Raji (cell line): Measurements from ENCODE around the gene GPR63.

Experiments
- POLR2A ChIP-seq: IDR thresholded peaks from 2 replicates; pipeline ENCODE4 v1.6.1; 2011; ENCODE audit warnings: low read depth, low read length, control low read depth; ENCODE audit not compliant: insufficient read depth

GPR63 gene

DNA sequence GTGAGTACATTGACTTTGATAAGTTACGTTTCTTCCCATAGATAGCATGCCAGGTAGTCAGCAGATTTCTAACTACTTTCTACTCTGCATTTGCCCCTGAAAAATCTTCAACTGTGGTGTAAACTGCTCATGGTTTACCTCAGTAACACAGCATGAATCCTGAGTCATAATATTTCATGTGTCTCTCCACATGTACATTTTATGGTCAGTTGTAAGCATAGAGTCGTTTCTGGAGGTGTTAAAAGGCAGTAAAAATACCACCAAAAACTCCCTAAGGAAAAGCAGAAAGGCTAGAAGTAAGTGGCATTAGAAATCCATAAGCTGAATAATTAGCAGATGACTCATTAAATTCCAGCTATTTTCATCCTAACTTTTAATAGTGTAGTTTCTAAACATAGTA, 4.1 kb upstream of the GPR63 start:
- TF ChIP-seq POLR2A: no peak

- TF ChIP-seq POLR2A: no peak
Measured at GRCh38 chr6:96836631-96837080, 621 bp downstream of the GPR63 start.

DNA sequence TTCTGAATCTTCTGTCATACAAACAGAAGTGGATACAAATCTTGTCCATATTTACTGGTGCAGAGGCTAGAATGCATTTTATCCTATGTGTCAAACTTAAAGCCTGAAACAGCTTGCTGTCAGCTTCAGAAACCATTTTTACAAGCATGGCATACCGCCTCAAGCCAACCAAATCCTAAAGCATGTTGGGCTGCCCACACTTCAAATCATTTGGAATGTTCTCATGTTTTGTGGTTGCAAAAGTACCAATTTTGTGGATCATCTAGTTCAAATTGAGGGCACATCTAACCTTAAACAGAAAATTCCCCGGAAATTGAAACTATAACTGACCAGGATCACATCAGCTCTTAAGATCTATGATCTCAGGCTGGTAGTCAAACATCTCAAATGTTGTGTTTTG, 3.2 kb downstream of the GPR63 start:
- TF ChIP-seq POLR2A: no peak

DNA sequence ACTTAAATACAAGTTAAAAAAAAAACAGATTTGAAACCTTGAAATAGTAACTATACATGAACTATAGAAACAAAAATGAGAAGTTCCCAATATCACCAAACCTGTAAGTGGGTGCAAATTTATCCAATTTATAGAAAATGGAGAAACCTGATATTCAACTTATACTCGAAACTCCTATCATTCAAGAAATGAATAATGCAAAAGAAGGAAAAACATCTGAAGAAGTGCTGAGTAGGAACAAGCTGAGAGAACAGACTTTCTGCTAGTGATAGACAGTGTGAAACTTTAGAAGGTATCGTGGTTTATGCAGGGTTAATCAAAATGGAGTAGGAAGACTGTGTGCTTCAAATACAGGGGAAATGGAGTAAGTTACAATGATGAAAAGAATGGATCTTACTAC, 4.5 kb downstream of the GPR63 start:
- no peak for TF ChIP-seq POLR2A

DNA sequence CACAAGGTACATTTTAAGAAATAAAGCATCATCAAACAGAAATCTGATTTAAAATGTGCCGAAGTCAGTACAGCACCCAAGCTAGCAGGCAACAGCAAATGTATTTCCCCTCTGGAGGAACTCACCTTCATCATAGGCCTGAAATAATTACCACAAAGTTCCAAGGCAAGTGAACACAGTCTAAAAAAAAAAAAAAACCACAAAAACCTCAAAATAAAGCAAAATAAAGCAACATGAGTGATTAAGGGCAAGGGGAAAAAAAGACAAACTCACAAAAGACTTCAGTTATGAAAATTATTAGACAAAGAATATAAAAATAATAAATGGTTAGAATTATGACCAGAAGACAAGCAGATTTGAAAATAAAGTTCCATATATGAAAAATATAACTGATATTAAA, 10.4 kb downstream of the GPR63 start:
- no peak for TF ChIP-seq POLR2A

GRCh38 chr6:96823743-96824142, 13.5 kb downstream of the GPR63 start:
- TF ChIP-seq POLR2A: no peak

DNA sequence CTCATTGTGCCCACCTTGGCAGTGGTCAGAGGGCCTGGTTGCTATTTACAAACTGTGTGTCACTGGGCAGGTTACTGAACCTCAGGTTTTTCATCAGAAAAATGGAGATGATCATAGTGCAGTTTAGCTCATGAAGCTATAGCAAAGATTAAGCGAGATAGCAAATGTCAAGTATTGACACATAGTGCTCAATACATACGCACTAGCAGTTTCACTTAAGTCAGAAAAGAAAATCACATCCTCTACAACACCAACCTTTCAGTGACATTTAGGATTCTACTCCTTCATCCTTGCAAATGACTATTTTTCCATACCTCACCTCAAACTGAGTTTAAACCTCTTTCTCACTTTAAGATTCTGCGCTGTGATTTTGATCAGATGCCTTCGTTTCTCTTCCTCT, 16.2 kb downstream of the GPR63 start:
- TF ChIP-seq POLR2A: no peak

GRCh38 chr6:96816301-96816817, 20.9 kb downstream of the GPR63 start:
- no peak for TF ChIP-seq POLR2A

GRCh38 chr6:96814625-96815024, 22.7 kb downstream of the GPR63 start:
- TF ChIP-seq POLR2A: no peak

DNA sequence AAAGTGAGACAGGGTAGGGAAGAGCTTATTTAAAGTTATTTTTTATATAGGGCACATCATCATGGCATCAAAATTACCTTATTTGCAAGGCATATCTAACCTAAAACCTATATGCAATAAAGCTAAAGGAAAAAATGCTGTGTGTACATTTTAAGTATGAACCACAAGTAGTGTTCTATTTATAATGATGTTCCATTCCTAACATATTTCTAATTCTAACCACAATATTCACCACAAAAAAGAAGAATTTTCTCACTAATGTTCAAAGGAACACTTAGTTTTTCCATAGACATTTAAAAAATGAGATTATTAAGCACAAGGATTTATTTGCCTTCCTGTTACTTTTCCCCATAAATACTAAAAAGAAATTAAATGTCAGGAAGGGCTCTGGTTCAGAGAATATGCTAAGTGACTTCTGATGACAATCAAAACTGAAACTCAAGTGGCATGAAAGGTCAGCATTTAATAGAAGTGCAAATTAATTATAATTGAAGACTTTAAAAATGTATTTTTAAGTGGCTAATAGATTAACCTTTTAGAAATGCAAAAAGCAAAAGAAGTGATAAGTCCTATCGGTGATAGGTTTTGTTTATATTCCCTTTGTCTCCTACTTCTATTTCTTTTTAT, 25.1 kb downstream of the GPR63 start:
- no peak for TF ChIP-seq POLR2A

GRCh38 chr6:96811670-96812069, 25.6 kb downstream of the GPR63 start:
- TF ChIP-seq POLR2A: no peak

DNA sequence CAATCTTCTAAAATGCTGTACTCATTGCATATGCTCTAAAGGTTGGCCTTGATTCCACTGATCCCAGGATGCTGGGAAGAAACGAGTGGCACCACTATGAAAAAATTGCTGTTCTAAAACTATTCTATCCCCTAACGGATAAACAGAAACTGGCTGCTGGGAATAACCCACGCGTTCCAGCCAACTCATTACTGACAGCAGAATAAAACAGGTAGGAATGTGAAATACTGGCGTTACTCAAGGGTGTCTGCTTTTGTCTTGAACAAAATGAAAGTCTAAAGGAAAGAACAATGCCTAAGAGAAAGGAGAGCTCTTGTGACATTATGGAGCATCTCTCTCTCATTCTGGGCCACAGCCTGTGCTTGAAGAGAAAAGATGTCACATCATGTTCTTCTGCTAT, 26.1 kb downstream of the GPR63 start:
- TF ChIP-seq POLR2A: no peak

DNA sequence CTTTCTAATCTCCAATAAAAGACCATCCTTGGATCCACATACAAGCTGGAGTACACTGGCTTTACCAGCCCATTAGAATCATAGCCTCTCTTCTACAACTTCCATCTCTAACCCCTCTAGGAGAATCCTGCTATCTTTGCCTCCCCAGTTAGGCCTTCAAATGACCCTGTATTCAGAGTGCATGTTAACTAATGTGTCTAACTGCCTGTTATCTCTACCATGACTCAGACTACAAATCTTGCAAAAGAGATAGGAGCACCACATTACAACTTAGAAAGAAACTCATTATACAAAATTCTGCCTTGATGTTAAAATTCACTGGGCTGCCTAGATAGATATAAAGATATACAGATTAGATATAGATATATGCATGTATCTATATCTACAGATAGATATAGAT, 28.2 kb downstream of the GPR63 start:
- no peak for TF ChIP-seq POLR2A

DNA sequence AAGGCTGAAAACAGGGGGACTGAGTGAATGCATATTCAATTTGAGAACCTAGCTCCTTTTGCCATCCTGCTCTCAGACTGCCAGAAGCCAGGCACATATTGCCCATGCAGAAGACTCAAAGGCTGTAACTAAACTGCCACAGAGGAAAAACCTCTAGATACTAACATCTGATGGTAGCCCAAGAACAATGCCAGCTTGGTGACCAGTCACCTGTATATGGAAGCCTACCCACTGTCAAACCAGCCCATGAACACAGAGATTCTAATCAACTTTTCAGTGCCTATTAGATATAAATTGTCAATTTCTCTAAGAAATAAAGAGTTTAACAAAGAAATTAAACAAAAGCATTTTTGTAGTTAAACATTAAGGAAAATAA, 34.2 kb downstream of the GPR63 start:
- TF ChIP-seq POLR2A: no peak

DNA sequence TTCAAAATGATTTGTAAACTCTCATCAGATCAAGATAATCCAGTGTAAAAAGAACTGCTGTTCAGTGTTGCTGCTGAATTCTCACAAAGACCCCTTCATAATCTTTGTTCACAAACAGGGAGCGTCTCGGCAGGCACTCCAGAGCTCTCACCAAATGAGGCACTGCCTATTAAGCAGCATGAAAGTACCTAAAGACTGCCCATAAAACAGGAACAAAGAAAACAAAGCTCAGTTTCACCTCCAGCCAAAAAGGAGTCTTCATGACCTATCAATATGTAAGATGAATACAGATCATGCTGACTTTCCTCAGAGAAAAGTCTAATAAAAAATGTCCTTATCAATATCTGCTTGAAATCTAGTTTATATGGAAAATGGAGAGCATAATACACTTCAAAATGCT, 41.8 kb downstream of the GPR63 start:
- TF ChIP-seq POLR2A: no peak

GRCh38 chr6:96794980-96795379, 42.3 kb downstream of the GPR63 start:
- no peak for TF ChIP-seq POLR2A

GRCh38 chr6:96792561-96793190, 44.6 kb downstream of the GPR63 start:
- TF ChIP-seq POLR2A: no peak
